WTC11 (cell line): ENCODE measurements around the gene PDLIM4. TPM values are rescaled to one million over a fixed set of nuclear protein-coding genes. Genes with fewer than 3 reads are reported as not detected.

Source experiments
- ATAC-seq: fragments of 200-7000 bp; cut with Tn5 transposase; 2 replicates; pipeline ENCODE4 v1.10.0; 2021; ENCODE audit warnings: mild to moderate bottlenecking, moderate library complexity
- CTCF ChIA-PET: fragments of 300-600 bp; sonication (Branson Sonifier 250); formaldehyde crosslinking; loops from one replicate; lab custom pipeline; 2021; ENCODE audit warnings: antibody characterized with exemption; lab: Charles Lee
- POLR2A ChIA-PET: fragments of 350-600 bp; sonication (Branson Sonifier 250); formaldehyde crosslinking; loops from one replicate; lab custom pipeline; 2021; ENCODE audit warnings: antibody characterized with exemption; lab: Charles Lee
- DNase-seq: peaks from one replicate; pipeline ENCODE4 v3.0.0; 2021; ENCODE audit warnings: low spot score
- H3K27ac Mint-ChIP-seq: 2 replicates; pipeline ENCODE4 v1.8.0; 2021; ENCODE audit warnings: mixed read lengths
- H3K27me3 Mint-ChIP-seq: 2 replicates; pipeline ENCODE4 v1.8.0; 2021; ENCODE audit warnings: low read depth, mild to moderate bottlenecking, moderate library complexity, mixed read lengths
- H3K36me3 Mint-ChIP-seq: 2 replicates; pipeline ENCODE4 v1.8.0; 2021; ENCODE audit warnings: mixed read lengths
- H3K4me1 Mint-ChIP-seq: 2 replicates; pipeline ENCODE4 v1.8.0; 2022; ENCODE audit warnings: mixed read lengths
- H3K4me3 Mint-ChIP-seq: 2 replicates; pipeline ENCODE4 v1.8.0; 2021; ENCODE audit warnings: mild to moderate bottlenecking, moderate library complexity, mixed read lengths
- H3K9me3 Mint-ChIP-seq: 2 replicates; pipeline ENCODE4 v1.8.0; 2021; ENCODE audit warnings: mixed read lengths
- CTCF ChIP-seq: fragments of 200-600 bp; IDR thresholded peaks from 2 replicates; pipeline ENCODE4 v1.8.0; 2022; ENCODE audit warnings: antibody characterized with exemption
- E2F5 ChIP-seq: sonication (generic); formaldehyde crosslinking; IDR thresholded peaks from 2 replicates; pipeline ENCODE4 v1.8.1; 2022; ENCODE audit warnings: mild to moderate bottlenecking, moderate library complexity, missing genetic modification reagents
- ELF4 ChIP-seq: sonication (generic); formaldehyde crosslinking; IDR thresholded peaks from 2 replicates; pipeline ENCODE4 v1.8.1; 2022; ENCODE audit warnings: low read depth, mild to moderate bottlenecking, moderate library complexity, missing genetic modification reagents
- FOXJ3 ChIP-seq: sonication (generic); formaldehyde crosslinking; IDR thresholded peaks from 2 replicates; pipeline ENCODE4 v1.9.0; 2021; ENCODE audit warnings: missing genetic modification reagents, mild to moderate bottlenecking, borderline replicate concordance
- GRHL2 ChIP-seq: fragments of 250-450 bp; sonication (Bioruptor Pico); IDR thresholded peaks from 2 replicates; pipeline ENCODE4 v1.8.0; 2022; ENCODE audit warnings: mild to moderate bottlenecking, moderate library complexity; ENCODE audit not compliant: insufficient replicate concordance, severe bottlenecking
- KAT7 ChIP-seq: sonication (generic); formaldehyde crosslinking; IDR thresholded peaks from 2 replicates; pipeline ENCODE4 v1.8.1; 2023; ENCODE audit warnings: missing genetic modification reagents, mild to moderate bottlenecking, borderline replicate concordance
- MYBL2 ChIP-seq: sonication (generic); formaldehyde crosslinking; IDR thresholded peaks from 2 replicates; pipeline ENCODE4 v1.8.1; 2023; ENCODE audit warnings: mild to moderate bottlenecking, moderate library complexity, missing genetic modification reagents
- PRRX2 ChIP-seq: fragments of 250-450 bp; sonication (Bioruptor Pico); IDR thresholded peaks from 2 replicates; pipeline ENCODE4 v1.8.0; 2021; ENCODE audit warnings: mild to moderate bottlenecking
- SMAD3 ChIP-seq: sonication (generic); formaldehyde crosslinking; IDR thresholded peaks from 2 replicates; pipeline ENCODE4 v1.8.0; 2022; ENCODE audit warnings: missing genetic modification reagents, mild to moderate bottlenecking, borderline replicate concordance
- ZBTB21 ChIP-seq: sonication (generic); formaldehyde crosslinking; IDR thresholded peaks from 2 replicates; pipeline ENCODE4 v1.8.1; 2023; ENCODE audit warnings: mild to moderate bottlenecking, missing genetic modification reagents, borderline replicate concordance
- ZNF317 ChIP-seq: sonication (generic); formaldehyde crosslinking; IDR thresholded peaks from 2 replicates; pipeline ENCODE4 v1.8.1; 2023; ENCODE audit warnings: low read depth, mild to moderate bottlenecking, moderate library complexity, missing genetic modification reagents, borderline replicate concordance
- ZSCAN18 ChIP-seq: fragments of 250-450 bp; sonication (Bioruptor Pico); IDR thresholded peaks from 2 replicates; pipeline ENCODE4 v2.1.2; 2022; ENCODE audit warnings: mild to moderate bottlenecking, moderate library complexity
- total RNA-seq: library from RNA; stranded (reverse); gene quantifications from 3 replicates; pipeline ENCODE4 v1.2.3, GENCODE V29; 2021
- TF ChIP-seq, protein P1 (sequence below): fragments of 250-450 bp; sonication (Bioruptor Pico); IDR thresholded peaks from 2 replicates; pipeline ENCODE4 v1.9.0; 2021; ENCODE audit warnings: mild to moderate bottlenecking, borderline replicate concordance
- TF ChIP-seq, protein P2 (sequence below): sonication (generic); formaldehyde crosslinking; IDR thresholded peaks from 2 replicates; pipeline ENCODE4 v1.8.0; 2022; ENCODE audit warnings: mild to moderate bottlenecking, missing genetic modification reagents
- TF ChIP-seq, protein P3 (sequence below): fragments of 250-450 bp; sonication (Bioruptor Pico); IDR thresholded peaks from 2 replicates; pipeline ENCODE4 v1.9.0; 2021; ENCODE audit warnings: mild to moderate bottlenecking
- TF ChIP-seq, protein P4 (sequence below): sonication (generic); formaldehyde crosslinking; IDR thresholded peaks from 2 replicates; pipeline ENCODE4 v1.8.1; 2023; ENCODE audit warnings: mild to moderate bottlenecking, missing genetic modification reagents, borderline replicate concordance

Gene PDLIM4
- total RNA-seq, 1 experiment from 2014 or later, result 11.4 TPM

DNA sequence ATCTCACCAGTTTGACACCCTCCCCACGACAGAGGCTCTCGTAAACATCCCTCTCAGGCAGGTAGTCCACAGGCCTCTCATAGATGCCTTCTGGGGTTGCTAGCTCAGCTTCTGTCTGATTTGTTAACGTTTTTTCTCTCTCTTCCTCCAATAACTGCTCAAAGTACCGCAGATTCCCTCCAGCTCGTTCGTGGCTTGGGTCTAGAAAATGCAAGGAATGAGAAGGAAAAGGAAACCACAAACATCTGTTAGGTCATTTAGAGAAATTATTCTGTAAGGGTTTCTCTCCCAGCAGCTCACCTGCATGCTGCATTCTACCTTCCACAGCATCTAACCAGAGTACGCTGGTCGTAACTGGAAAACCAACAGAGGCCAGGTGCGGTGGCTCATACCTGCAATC is 48.4 kb upstream of the PDLIM4 start (continued):
- TF ChIP-seq CTCF, result no peak
- no peak for TF ChIP-seq ZBTB21 (CRISPR knock-in tag)

GRCh38 chr5:132209901-132210545 is 47.5 kb upstream of the PDLIM4 start:
- POLR2A ChIA-PET, result no interaction called here
- no peak overlapping the region for H3K27ac Mint-ChIP-seq
- TF ChIP-seq, protein P1, sequence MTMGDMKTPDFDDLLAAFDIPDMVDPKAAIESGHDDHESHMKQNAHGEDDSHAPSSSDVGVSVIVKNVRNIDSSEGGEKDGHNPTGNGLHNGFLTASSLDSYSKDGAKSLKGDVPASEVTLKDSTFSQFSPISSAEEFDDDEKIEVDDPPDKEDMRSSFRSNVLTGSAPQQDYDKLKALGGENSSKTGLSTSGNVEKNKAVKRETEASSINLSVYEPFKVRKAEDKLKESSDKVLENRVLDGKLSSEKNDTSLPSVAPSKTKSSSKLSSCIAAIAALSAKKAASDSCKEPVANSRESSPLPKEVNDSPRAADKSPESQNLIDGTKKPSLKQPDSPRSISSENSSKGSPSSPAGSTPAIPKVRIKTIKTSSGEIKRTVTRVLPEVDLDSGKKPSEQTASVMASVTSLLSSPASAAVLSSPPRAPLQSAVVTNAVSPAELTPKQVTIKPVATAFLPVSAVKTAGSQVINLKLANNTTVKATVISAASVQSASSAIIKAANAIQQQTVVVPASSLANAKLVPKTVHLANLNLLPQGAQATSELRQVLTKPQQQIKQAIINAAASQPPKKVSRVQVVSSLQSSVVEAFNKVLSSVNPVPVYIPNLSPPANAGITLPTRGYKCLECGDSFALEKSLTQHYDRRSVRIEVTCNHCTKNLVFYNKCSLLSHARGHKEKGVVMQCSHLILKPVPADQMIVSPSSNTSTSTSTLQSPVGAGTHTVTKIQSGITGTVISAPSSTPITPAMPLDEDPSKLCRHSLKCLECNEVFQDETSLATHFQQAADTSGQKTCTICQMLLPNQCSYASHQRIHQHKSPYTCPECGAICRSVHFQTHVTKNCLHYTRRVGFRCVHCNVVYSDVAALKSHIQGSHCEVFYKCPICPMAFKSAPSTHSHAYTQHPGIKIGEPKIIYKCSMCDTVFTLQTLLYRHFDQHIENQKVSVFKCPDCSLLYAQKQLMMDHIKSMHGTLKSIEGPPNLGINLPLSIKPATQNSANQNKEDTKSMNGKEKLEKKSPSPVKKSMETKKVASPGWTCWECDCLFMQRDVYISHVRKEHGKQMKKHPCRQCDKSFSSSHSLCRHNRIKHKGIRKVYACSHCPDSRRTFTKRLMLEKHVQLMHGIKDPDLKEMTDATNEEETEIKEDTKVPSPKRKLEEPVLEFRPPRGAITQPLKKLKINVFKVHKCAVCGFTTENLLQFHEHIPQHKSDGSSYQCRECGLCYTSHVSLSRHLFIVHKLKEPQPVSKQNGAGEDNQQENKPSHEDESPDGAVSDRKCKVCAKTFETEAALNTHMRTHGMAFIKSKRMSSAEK (CRISPR knock-in tag), result no peak
- TF ChIP-seq ZSCAN18 (CRISPR knock-in tag), result no peak
- TF ChIP-seq, protein P2, sequence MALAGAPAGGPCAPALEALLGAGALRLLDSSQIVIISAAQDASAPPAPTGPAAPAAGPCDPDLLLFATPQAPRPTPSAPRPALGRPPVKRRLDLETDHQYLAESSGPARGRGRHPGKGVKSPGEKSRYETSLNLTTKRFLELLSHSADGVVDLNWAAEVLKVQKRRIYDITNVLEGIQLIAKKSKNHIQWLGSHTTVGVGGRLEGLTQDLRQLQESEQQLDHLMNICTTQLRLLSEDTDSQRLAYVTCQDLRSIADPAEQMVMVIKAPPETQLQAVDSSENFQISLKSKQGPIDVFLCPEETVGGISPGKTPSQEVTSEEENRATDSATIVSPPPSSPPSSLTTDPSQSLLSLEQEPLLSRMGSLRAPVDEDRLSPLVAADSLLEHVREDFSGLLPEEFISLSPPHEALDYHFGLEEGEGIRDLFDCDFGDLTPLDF (CRISPR knock-in tag), result no peak
- TF ChIP-seq, all 79 proteins: peak for 0
- CTCF ChIA-PET, result interaction anchor here (1.2 kb wide), 1 partner anchor 28 kb away, joined by 3 read pairs; no protein-coding TSS in a partner anchor
- DNase-seq (no peak), ATAC-seq (no peak)
- Mint-ChIP-seq H3K36me3 (peaks cover 6% of the 10 kb centered on the region), H3K4me1 (peaks cover 9% of the 10 kb centered on the region), H3K4me3 (no peak overlapping the region), H3K9me3 (no peaks in the 10 kb centered on the region), H3K27me3 (no peaks in the 10 kb centered on the region)

DNA sequence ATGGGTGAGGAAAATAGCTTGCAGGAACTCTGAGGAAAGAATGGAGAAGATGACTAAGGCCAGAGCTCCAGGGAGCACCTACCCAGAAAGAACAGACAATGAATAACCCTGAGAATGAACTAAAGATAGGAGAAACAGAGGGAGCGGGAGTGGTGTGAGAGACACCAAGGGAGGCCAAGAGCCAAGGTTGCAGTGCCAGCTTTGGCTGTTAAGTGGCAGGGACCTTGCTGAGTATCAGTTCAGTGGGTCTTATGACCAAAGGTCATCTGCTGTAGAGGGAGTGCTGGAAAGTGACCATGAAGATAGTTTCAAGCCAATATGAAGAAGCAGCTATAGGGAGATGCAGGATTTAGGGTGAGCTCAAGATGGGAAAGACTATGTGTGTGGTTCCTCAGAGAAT is 46.6 kb upstream of the PDLIM4 start:
- no peaks in the 10 kb centered on the region for H3K9me3 Mint-ChIP-seq
- no peaks in the 10 kb centered on the region for H3K27me3 Mint-ChIP-seq
- DNase-seq (no peak), ATAC-seq (no peak)
- H3K4me3 Mint-ChIP-seq, result no peak overlapping the region
- no peak overlapping the region for H3K27ac Mint-ChIP-seq
- ChIA-PET CTCF (interaction anchor here (1.2 to 1.5 kb wide), 3 partner anchors 21 to 27 kb away, joined by 3 to 6 read pairs (median 4); no protein-coding TSS in a partner anchor), POLR2A (no interaction called here)
- peaks cover 6% of the 10 kb centered on the region for H3K36me3 Mint-ChIP-seq
- H3K4me1 Mint-ChIP-seq, result peaks cover 9% of the 10 kb centered on the region
- TF ChIP-seq KAT7 (CRISPR knock-in tag) (no peak), GRHL2 (CRISPR knock-in tag) (no peak), MYBL2 (no peak), ELF4 (CRISPR knock-in tag) (no peak), E2F5 (CRISPR knock-in tag) (no peak), SMAD3 (CRISPR knock-in tag) (no peak), FOXJ3 (CRISPR knock-in tag) (no peak), ZNF317 (CRISPR knock-in tag) (no peak), PRRX2 (CRISPR knock-in tag) (no peak)
- TF ChIP-seq, protein P3, sequence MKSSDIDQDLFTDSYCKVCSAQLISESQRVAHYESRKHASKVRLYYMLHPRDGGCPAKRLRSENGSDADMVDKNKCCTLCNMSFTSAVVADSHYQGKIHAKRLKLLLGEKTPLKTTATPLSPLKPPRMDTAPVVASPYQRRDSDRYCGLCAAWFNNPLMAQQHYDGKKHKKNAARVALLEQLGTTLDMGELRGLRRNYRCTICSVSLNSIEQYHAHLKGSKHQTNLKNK, result no peak
- TF ChIP-seq, protein P4, sequence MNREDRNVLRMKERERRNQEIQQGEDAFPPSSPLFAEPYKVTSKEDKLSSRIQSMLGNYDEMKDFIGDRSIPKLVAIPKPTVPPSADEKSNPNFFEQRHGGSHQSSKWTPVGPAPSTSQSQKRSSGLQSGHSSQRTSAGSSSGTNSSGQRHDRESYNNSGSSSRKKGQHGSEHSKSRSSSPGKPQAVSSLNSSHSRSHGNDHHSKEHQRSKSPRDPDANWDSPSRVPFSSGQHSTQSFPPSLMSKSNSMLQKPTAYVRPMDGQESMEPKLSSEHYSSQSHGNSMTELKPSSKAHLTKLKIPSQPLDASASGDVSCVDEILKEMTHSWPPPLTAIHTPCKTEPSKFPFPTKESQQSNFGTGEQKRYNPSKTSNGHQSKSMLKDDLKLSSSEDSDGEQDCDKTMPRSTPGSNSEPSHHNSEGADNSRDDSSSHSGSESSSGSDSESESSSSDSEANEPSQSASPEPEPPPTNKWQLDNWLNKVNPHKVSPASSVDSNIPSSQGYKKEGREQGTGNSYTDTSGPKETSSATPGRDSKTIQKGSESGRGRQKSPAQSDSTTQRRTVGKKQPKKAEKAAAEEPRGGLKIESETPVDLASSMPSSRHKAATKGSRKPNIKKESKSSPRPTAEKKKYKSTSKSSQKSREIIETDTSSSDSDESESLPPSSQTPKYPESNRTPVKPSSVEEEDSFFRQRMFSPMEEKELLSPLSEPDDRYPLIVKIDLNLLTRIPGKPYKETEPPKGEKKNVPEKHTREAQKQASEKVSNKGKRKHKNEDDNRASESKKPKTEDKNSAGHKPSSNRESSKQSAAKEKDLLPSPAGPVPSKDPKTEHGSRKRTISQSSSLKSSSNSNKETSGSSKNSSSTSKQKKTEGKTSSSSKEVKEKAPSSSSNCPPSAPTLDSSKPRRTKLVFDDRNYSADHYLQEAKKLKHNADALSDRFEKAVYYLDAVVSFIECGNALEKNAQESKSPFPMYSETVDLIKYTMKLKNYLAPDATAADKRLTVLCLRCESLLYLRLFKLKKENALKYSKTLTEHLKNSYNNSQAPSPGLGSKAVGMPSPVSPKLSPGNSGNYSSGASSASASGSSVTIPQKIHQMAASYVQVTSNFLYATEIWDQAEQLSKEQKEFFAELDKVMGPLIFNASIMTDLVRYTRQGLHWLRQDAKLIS (CRISPR knock-in tag), result no peak
